Astrocyte (in vitro differentiated cells and primary cell): Measurements from ENCODE around the gene ALCAM. TPM values are rescaled to one million over a fixed set of nuclear protein-coding genes. Genes with fewer than 3 reads are reported as not detected.

Source experiments
- DNase-seq: peaks from one replicate; pipeline ENCODE4 v3.0.0-alpha.2; 2010; ENCODE audit warnings: low read depth
- FAIRE-seq: peaks from 2 replicates; lab custom pipeline; 2011; peaks lifted over from hg19 to GRCh38; lab: Jason Lieb, UNC
- H2AFZ ChIP-seq: 2 replicates; pipeline ENCODE4 v1.6.0; 2012; ENCODE audit warnings: low read depth, low read length, inconsistent platforms
- H3K27ac ChIP-seq: 2 replicates; pipeline ENCODE4 v1.5.1; 2011; ENCODE audit warnings: low read depth, low read length, inconsistent platforms
- H3K27me3 ChIP-seq: 2 replicates; pipeline ENCODE4 v1.6.0; 2011; ENCODE audit warnings: low read length, inconsistent platforms; ENCODE audit not compliant: insufficient read depth
- H3K36me3 ChIP-seq: 2 replicates; pipeline ENCODE4 v1.5.1; 2011; ENCODE audit warnings: low read length, inconsistent platforms; ENCODE audit not compliant: insufficient read depth
- H3K4me1 ChIP-seq: 2 replicates; pipeline ENCODE4 v1.5.1; 2011; ENCODE audit warnings: low read length, inconsistent platforms; ENCODE audit not compliant: insufficient read depth
- H3K4me2 ChIP-seq: 2 replicates; pipeline ENCODE4 v1.6.0; 2012; ENCODE audit warnings: low read length, inconsistent platforms
- H3K4me3 ChIP-seq: 2 replicates; pipeline ENCODE4 v1.5.1; 2011; ENCODE audit warnings: low read depth, mild to moderate bottlenecking, low read length, inconsistent platforms; ENCODE audit not compliant: insufficient read depth
- H3K79me2 ChIP-seq: 2 replicates; pipeline ENCODE4 v1.6.0; 2012; ENCODE audit warnings: mild to moderate bottlenecking, low read length, inconsistent platforms; ENCODE audit not compliant: insufficient read depth
- H3K9ac ChIP-seq: 2 replicates; pipeline ENCODE4 v1.6.0; 2012; ENCODE audit warnings: mild to moderate bottlenecking, low read length, inconsistent platforms
- H3K9me3 ChIP-seq: 2 replicates; pipeline ENCODE4 v1.5.1; 2012; ENCODE audit warnings: low read depth, mild to moderate bottlenecking, low read length, inconsistent platforms; ENCODE audit not compliant: insufficient read depth
- H4K20me1 ChIP-seq: 2 replicates; pipeline ENCODE4 v1.6.0; 2012; ENCODE audit warnings: low read length, inconsistent platforms; ENCODE audit not compliant: insufficient read depth
- H3K27ac Mint-ChIP-seq: one replicate; pipeline ENCODE4 v1.8.0; 2021; ENCODE audit warnings: mild to moderate bottlenecking, mixed read lengths; ENCODE audit not compliant: unreplicated experiment
- H3K27me3 Mint-ChIP-seq: one replicate; pipeline ENCODE4 v1.8.0; 2021; ENCODE audit warnings: low read depth, mixed read lengths; ENCODE audit not compliant: unreplicated experiment
- H3K36me3 Mint-ChIP-seq: one replicate; pipeline ENCODE4 v1.8.0; 2021; ENCODE audit warnings: low read depth, mixed read lengths; ENCODE audit not compliant: unreplicated experiment
- H3K4me1 Mint-ChIP-seq: one replicate; pipeline ENCODE4 v1.8.0; 2021; ENCODE audit warnings: low read depth, mixed read lengths; ENCODE audit not compliant: unreplicated experiment
- H3K4me3 Mint-ChIP-seq: one replicate; pipeline ENCODE4 v1.8.0; 2021; ENCODE audit warnings: mild to moderate bottlenecking, moderate library complexity, mixed read lengths; ENCODE audit not compliant: unreplicated experiment
- H3K9me3 Mint-ChIP-seq: one replicate; pipeline ENCODE4 v1.8.0; 2021; ENCODE audit warnings: mild to moderate bottlenecking, mixed read lengths; ENCODE audit not compliant: unreplicated experiment
- EZH2 ChIP-seq: IDR thresholded peaks from 2 replicates; pipeline ENCODE4 v1.6.1; 2012; ENCODE audit warnings: mild to moderate bottlenecking, low read length, inconsistent platforms; ENCODE audit not compliant: insufficient read depth
- total RNA-seq: library from RNA; stranded (reverse); gene quantifications from 2 replicates; pipeline ENCODE4 v1.2.1, GENCODE V29; 2021
- TF ChIP-seq, protein P1 (sequence below): IDR thresholded peaks from 2 replicates; pipeline ENCODE4 v1.5.1; 2011; ENCODE audit warnings: low read depth, mild to moderate bottlenecking, inconsistent platforms, low read length, moderate library complexity; ENCODE audit not compliant: insufficient read depth

Gene ALCAM
- total RNA-seq, 1 donor from 2014 or later, result 154 TPM

DNA sequence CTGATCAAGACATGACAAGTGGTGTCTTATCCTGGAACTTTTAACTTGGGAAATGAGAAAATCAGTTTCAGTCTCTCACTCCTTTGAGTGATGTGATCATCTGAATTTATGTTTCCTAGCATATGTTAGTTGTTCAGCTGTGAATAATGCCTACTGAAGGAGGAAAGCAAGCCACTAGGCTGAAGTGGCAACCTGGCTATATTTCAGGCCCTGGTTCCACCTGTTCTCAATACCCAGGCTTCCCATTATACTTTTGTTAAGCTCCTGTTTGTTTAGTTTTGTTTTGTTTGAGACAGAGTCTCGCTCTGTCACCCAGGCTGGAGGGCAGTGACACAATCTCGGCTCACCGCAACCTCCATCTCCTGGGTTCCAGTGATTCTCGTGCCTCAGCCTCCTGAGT, 243.8 kb downstream of the ALCAM start:
- Histone ChIP-seq H3K27me3 (no peaks in the 10 kb centered on the region), H4K20me1 (no peaks in the 10 kb centered on the region), H3K27ac (no peak overlapping the region), H3K4me1 (no peaks in the 10 kb centered on the region), H3K9ac (no peak overlapping the region), H3K9me3 (no peaks in the 10 kb centered on the region), H3K79me2 (no peaks in the 10 kb centered on the region), H3K36me3 (no peaks in the 10 kb centered on the region), H3K4me3 (no peak overlapping the region), H2AFZ (no peak overlapping the region), H3K4me2 (no peak overlapping the region)
- no peak overlapping the region for H3K4me3 Mint-ChIP-seq
- peaks cover 23% of the 10 kb centered on the region for H3K4me1 Mint-ChIP-seq
- H3K27ac Mint-ChIP-seq, result no peak overlapping the region
- no peaks in the 10 kb centered on the region for H3K9me3 Mint-ChIP-seq
- TF ChIP-seq, protein P1, sequence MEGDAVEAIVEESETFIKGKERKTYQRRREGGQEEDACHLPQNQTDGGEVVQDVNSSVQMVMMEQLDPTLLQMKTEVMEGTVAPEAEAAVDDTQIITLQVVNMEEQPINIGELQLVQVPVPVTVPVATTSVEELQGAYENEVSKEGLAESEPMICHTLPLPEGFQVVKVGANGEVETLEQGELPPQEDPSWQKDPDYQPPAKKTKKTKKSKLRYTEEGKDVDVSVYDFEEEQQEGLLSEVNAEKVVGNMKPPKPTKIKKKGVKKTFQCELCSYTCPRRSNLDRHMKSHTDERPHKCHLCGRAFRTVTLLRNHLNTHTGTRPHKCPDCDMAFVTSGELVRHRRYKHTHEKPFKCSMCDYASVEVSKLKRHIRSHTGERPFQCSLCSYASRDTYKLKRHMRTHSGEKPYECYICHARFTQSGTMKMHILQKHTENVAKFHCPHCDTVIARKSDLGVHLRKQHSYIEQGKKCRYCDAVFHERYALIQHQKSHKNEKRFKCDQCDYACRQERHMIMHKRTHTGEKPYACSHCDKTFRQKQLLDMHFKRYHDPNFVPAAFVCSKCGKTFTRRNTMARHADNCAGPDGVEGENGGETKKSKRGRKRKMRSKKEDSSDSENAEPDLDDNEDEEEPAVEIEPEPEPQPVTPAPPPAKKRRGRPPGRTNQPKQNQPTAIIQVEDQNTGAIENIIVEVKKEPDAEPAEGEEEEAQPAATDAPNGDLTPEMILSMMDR, result no peak
- no peak for TF ChIP-seq EZH2
- no peaks in the 10 kb centered on the region for H3K27me3 Mint-ChIP-seq
- H3K36me3 Mint-ChIP-seq, result no peaks in the 10 kb centered on the region
- DNase-seq (no peak), FAIRE-seq (no peak)

- Histone ChIP-seq H2AFZ (no peak overlapping the region), H3K9ac (no peak overlapping the region), H3K4me3 (no peak overlapping the region), H4K20me1 (no peaks in the 10 kb centered on the region), H3K36me3 (no peaks in the 10 kb centered on the region), H3K27me3 (no peaks in the 10 kb centered on the region), H3K27ac (no peak overlapping the region), H3K9me3 (no peaks in the 10 kb centered on the region), H3K79me2 (no peaks in the 10 kb centered on the region), H3K4me2 (no peak overlapping the region), H3K4me1 (no peaks in the 10 kb centered on the region)
- Mint-ChIP-seq H3K9me3 (no peaks in the 10 kb centered on the region), H3K4me3 (no peak overlapping the region), H3K27ac (no peak overlapping the region), H3K36me3 (no peaks in the 10 kb centered on the region), H3K4me1 (peaks cover 17% of the 10 kb centered on the region), H3K27me3 (no peaks in the 10 kb centered on the region)
- FAIRE-seq (no peak), DNase-seq (no peak)
- no peak for TF ChIP-seq EZH2
- TF ChIP-seq, protein P1, result no peak
Observed at GRCh38 chr3:105611304-105612192, 244.8 kb downstream of the ALCAM start.

- no peaks in the 10 kb centered on the region for H3K27me3 Mint-ChIP-seq
- Histone ChIP-seq H2AFZ (no peak overlapping the region), H3K27me3 (no peaks in the 10 kb centered on the region), H3K79me2 (no peaks in the 10 kb centered on the region), H3K4me1 (no peaks in the 10 kb centered on the region), H3K9me3 (no peaks in the 10 kb centered on the region), H3K4me3 (no peak overlapping the region), H4K20me1 (no peaks in the 10 kb centered on the region), H3K4me2 (no peak overlapping the region), H3K9ac (no peak overlapping the region), H3K36me3 (no peaks in the 10 kb centered on the region), H3K27ac (no peak overlapping the region)
- FAIRE-seq, result no peak
- no peak overlapping the region for H3K4me3 Mint-ChIP-seq
- no peaks in the 10 kb centered on the region for H3K9me3 Mint-ChIP-seq
- peaks cover 17% of the 10 kb centered on the region for H3K4me1 Mint-ChIP-seq
- H3K36me3 Mint-ChIP-seq, result no peaks in the 10 kb centered on the region
- DNase-seq, result peak; percentile 16
- H3K27ac Mint-ChIP-seq, result peak overlapping the region; percentile 41
- TF ChIP-seq EZH2, result no peak
- TF ChIP-seq, protein P1, result no peak
Observed at GRCh38 chr3:105613120-105613519, 246.4 kb downstream of the ALCAM start.
